ENCODE data around the gene DOLK. TPM values are rescaled to one million over a fixed set of nuclear protein-coding genes. Genes with fewer than 3 reads are reported as not detected.
A peak's percentile ranks its signal among the peaks of the same experiment; 100 is the strongest.

The DOLK gene
- total RNA-seq, 6 donors from 2014 or later: 5.7 to 24.5 (median 12.3) TPM

DNA sequence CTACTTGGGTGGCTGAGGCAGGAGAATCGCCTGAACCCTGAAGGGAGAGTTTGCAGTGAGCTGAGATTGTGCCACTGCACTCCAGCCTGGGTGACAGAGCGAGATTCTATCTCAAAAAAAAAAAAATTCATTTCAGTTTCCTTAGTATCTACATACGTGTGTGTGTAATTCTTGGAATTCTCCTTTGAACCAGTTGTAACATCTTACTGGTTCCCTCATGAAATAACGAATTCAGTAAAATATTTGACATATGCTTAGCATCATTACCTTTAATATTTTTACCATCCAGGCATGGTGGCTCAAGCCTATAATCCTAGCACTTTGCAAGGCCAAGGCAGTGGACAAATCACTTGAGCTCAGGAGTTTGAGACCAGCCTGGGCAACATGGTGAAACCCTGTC, 17.8 kb downstream of the DOLK start:
- 95 to 96% methylated on average over 4 of the region's 4 CpGs for WGBS, 2 donors
- no peak for DNase-seq
- Histone ChIP-seq H3K4me1 (peaks cover 0 to 17% (median 9%) of the 10 kb centered on the region in 4 donors), H3K4me3 (no peak overlapping the region), H3K9me3 (no peaks in the 10 kb centered on the region), H3K27me3 (no peaks in the 10 kb centered on the region), H3K27ac (no peak overlapping the region), H3K36me3 (peaks cover 0 to 11% (median 7%) of the 10 kb centered on the region in 4 donors)
- TF ChIP-seq, protein P1, sequence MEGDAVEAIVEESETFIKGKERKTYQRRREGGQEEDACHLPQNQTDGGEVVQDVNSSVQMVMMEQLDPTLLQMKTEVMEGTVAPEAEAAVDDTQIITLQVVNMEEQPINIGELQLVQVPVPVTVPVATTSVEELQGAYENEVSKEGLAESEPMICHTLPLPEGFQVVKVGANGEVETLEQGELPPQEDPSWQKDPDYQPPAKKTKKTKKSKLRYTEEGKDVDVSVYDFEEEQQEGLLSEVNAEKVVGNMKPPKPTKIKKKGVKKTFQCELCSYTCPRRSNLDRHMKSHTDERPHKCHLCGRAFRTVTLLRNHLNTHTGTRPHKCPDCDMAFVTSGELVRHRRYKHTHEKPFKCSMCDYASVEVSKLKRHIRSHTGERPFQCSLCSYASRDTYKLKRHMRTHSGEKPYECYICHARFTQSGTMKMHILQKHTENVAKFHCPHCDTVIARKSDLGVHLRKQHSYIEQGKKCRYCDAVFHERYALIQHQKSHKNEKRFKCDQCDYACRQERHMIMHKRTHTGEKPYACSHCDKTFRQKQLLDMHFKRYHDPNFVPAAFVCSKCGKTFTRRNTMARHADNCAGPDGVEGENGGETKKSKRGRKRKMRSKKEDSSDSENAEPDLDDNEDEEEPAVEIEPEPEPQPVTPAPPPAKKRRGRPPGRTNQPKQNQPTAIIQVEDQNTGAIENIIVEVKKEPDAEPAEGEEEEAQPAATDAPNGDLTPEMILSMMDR (IDR thresholded peaks at IDR 0.05): no peak
- TF ChIP-seq EP300 (IDR thresholded peaks at IDR 0.05) (no peak), POLR2AphosphoS5 (IDR thresholded peaks at IDR 0.05) (no peak), POLR2A (IDR thresholded peaks at IDR 0.05) (no peak)
- no peak for ATAC-seq (ENCODE audit: low FRiP score in 2 of 2)

- no peak overlapping the region for H3K4me3 ChIP-seq
- peaks cover 0 to 11% (median 3%) of the 10 kb centered on the region in 4 donors for H3K36me3 ChIP-seq
- WGBS, 2 donors: 67 to 72% methylated on average over 2 of the region's 2 CpGs
- DNase-seq: no peak
- peaks cover 0 to 17% (median 10%) of the 10 kb centered on the region in 4 donors for H3K4me1 ChIP-seq
- H3K27ac ChIP-seq: peak overlapping the region in 1 of 4 donors; percentile 63
- H3K27me3 ChIP-seq: no peaks in the 10 kb centered on the region
- ATAC-seq (ENCODE audit: low FRiP score in 2 of 2): no peak
- H3K9me3 ChIP-seq: no peaks in the 10 kb centered on the region
- no peak for TF ChIP-seq EP300 (IDR thresholded peaks at IDR 0.05)
- TF ChIP-seq, protein P1 (IDR thresholded peaks at IDR 0.05): no peak
- no peak for TF ChIP-seq POLR2AphosphoS5 (IDR thresholded peaks at IDR 0.05)
- TF ChIP-seq POLR2A (IDR thresholded peaks at IDR 0.05): no peak
Observed at GRCh38 chr9:128928624-128929023, 18.8 kb downstream of the DOLK start.

- Histone ChIP-seq H3K27me3 (no peaks in the 10 kb centered on the region), H3K27ac (peak overlapping the region in 2 of 4 donors; percentile 16 to 63), H3K4me1 (peaks cover 0 to 18% (median 14%) of the 10 kb centered on the region in 4 donors), H3K9me3 (no peaks in the 10 kb centered on the region), H3K36me3 (peaks cover 0 to 11% (median 0%) of the 10 kb centered on the region in 4 donors), H3K4me3 (no peak overlapping the region)
- no peak for TF ChIP-seq POLR2A (IDR thresholded peaks at IDR 0.05)
- TF ChIP-seq EP300 (IDR thresholded peaks at IDR 0.05): no peak
- TF ChIP-seq, protein P1 (IDR thresholded peaks at IDR 0.05): peak; percentile 79 to 90 (median 87)
- TF ChIP-seq POLR2AphosphoS5 (IDR thresholded peaks at IDR 0.05): no peak
- peak; percentile 75 to 77 for ATAC-seq (ENCODE audit: low FRiP score in 2 of 2)
- DNase-seq: peak in 1 of 2 donors; percentile 48
- 29 to 38% methylated on average over 10 of the region's 10 CpGs for WGBS, 2 donors
Observed at GRCh38 chr9:128927731-128928411, 19.5 kb downstream of the DOLK start.

DNA sequence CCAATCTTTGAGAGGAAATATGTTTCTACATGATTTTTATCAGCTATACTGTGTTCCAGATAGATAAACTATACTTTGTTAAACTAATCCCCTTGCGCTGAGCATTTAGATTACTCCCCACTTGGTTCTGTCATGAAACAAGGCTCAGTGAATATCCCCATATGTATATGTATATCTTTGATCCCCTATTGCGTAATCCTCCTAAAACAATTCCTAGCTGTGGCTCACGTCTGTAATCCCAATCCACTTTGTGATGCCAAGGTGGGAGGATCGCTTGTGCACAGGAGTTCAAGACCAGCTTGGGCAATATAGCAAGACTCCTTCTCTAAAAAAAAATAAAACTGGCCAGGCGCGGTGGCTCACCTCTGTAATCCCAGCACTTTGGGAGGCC, 23.9 kb downstream of the DOLK start:
- peaks cover 0 to 11% (median 0%) of the 10 kb centered on the region in 4 donors for H3K36me3 ChIP-seq
- no peak for ATAC-seq (ENCODE audit: low FRiP score in 2 of 2)
- H3K4me1 ChIP-seq: peaks cover 29 to 56% (median 51%) of the 10 kb centered on the region in 4 donors
- H3K27ac ChIP-seq: peak overlapping the region; percentile 84 to 97 (median 90)
- 88 to 90% methylated on average over 6 of the region's 6 CpGs for WGBS, 2 donors
- peak overlapping the region in 1 of 4 donors; percentile 65 for H3K4me3 ChIP-seq
- H3K9me3 ChIP-seq: no peaks in the 10 kb centered on the region
- DNase-seq: no peak
- TF ChIP-seq EP300 (IDR thresholded peaks at IDR 0.05): no peak
- no peak for TF ChIP-seq POLR2A (IDR thresholded peaks at IDR 0.05)
- H3K27me3 ChIP-seq: no peaks in the 10 kb centered on the region

- Histone ChIP-seq H3K36me3 (peaks cover 0 to 12% (median 5%) of the 10 kb centered on the region in 4 donors), H3K27ac (peak overlapping the region; percentile 84 to 97 (median 90)), H3K4me1 (peaks cover 35 to 54% (median 48%) of the 10 kb centered on the region in 4 donors), H3K27me3 (no peaks in the 10 kb centered on the region), H3K9me3 (no peaks in the 10 kb centered on the region), H3K4me3 (peak overlapping the region; percentile 13 to 65 (median 54))
- WGBS, 2 donors: 16 to 17% methylated on average over 22 to 25 of the region's 32 CpGs
- ATAC-seq (ENCODE audit: low FRiP score in 2 of 2): peak; percentile 83 to 88
- peak; percentile 61 to 91 for DNase-seq
- TF ChIP-seq EP300 (IDR thresholded peaks at IDR 0.05) (no peak), POLR2AphosphoS5 (IDR thresholded peaks at IDR 0.05) (peak in 1 of 2 donors; percentile 20), POLR2A (IDR thresholded peaks at IDR 0.05) (peak in 2 of 4 donors; percentile 17 to 49)
- TF ChIP-seq, protein P1 (IDR thresholded peaks at IDR 0.05): peak in 1 of 6 experiments; percentile 29
Observed at GRCh38 chr9:128921881-128922763, 25.3 kb downstream of the DOLK start.
